Activated CD4-positive, CD25-positive, alpha-beta regulatory T cell treated with anti-CD3 and anti-CD28 coated beads, Interleukin-2, amount 50 U/mL, for 72 hours (primary cell): ENCODE results near the gene TP53BP1.

Source experiments
- DNase-seq: peaks from one replicate; pipeline ENCODE4 v3.0.0; 2021

TP53BP1 gene

DNA sequence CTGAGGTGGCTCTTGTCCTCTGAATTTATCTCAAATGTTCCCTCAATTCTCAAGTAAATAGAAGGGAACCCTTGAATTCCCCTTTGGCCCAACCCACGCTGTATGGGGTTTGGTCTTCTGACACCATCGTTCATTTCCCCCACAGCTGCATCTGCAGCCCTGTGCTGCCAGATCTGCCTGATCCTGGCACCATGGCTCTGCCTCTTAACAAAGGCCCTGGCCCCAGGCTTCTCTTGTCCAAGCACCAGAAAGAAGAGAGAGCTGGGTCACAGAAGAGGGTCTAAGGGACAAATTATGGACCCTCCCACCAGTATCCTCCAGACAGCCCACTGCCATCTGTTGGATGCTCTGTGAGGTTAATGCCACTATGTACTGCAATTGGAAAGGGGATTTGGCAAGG, 26.2 kb upstream of the TP53BP1 start:
- DNase-seq = no peak

DNA sequence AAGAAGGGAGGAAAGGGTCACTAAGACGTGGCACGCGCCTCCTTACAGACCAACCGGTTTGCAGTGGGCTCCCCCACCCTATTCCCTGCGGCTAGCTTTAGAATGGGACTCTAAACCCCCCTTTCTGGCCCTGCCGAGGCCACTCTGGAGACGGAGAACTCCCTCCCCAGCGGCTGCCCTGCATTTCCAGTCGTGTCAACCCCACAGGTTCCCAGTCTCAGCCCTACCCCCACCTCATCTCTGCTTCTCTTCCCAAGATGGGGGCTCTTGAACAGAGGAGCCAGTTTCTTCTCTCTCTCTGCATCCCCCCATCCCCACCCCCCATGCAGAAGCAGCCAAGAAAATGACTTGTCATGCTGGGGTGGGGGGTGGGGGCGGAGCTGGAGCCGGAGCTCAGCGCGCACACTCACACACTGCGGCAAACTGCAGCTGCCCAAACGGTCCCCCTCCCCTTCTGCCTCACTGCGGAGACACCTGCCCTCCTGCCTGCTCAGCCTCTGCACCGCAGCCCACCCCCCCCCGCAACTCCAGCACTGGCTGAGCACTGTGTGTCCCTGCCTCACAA, 25.3 kb upstream of the TP53BP1 start:
- no peak for DNase-seq

DNA sequence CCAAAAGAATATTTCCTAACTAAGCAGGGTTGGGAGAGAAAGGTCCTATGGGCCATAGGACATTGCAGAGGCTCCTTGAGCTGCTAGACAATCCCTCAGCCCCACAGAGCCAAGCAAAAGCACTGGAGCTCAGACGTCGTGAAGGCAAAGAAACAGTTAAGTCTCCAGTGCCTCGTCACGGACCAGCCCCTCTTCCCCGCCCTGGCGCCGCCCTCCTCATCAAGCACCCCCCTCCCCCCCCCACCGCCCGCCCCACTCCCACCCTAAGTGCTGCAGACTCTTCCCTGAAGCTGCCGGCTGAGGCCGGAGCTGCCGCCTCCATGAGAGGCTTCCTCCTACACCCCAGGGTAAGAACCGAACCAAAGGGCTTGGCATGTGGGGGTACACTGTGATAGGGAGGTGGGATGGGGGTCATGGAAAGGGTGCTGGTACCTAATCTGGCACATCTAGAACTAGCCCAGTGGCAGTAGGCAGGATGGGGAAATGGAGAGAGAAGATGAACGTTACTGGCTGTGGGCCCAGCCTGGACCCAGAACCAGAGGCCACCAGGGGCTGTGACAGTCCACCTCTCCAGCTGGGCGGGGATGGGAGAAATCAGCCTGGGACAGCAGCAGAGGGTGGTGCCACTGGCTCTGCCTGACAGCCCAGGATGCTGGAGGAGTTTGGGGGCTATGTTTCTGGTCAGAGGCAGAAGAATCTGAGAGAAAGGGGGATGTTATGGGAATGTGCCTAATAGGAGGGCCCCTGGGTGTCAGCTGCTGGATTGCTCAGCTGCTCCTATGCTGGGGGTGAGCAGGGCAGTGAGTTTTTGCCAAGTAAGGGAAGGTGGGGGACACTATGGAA, 24.6 kb upstream of the TP53BP1 start, which contains the start of gene MAP1A:
MAP1A (plus strand) TSS at position 255 of the 843 bp plus-strand sequence. CDS start 3,866 bp downstream, outside the sequence.
- DNase-seq = no peak

DNA sequence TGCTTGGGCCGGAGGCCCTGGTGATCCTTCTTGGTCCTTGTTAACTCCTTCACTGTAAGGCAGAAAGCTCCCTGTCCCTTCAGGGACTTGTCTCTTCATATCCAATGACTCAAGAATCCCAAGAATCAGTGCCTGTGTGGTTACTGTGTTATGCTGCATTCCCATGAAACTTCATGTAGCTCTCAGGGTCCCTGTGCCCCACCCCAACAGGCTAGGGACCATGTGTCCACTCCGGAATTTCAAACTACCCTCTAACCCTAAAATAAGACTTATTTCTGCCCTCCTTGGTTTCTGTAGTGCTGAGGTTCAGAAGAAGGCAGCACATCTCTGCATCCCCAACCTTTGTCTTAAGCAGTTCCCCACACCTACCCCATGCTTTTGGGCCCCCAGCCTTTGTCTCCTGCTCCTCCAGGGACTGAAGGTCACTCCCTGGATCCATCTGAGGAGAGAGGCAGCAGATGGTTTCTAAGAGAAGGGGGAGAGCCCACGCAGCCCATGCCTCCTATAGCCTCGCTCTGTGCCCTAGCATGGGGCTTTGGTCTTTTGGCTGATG, 23.9 kb upstream of the TP53BP1 start:
- no peak for DNase-seq

DNA sequence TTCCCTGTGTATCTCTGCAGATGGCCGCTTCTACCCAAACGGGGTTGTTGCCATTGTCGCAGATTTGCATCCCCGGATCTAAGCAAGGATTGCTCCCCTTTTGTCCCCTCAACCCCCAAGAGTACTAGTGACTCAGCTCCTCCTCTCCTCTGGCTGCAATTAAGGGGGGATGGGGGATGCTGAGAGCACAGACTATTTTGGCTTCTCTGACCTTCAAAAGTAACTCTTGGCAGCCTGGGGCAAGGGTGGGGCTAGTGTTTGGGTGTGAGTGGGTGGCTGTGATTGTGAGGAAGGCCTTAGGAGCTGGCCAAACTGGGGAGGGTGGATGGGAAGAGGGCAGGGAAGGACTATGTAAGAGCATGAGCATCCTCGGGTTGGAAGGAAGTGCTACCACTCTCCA, 23.2 kb upstream of the TP53BP1 start:
- DNase-seq = no peak

DNA sequence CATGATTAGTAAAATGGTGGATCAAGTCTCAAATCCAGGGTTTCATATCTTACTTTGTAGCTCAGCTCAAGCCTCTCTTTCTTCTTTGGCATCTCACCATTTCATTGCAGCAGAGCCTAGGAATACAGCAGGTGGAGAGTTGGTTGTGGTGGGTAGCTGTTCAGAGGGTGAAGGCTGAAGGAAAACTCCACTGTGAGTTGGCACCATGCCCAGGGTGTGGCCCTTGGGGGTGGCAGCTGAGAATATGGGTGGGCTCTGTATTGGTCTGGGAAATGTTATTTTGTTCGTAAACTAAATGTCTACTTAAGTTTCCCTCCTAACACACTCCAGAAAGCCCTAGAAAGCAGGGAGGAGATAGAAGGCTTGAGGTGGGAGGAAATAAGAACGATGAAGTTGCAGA, 22.8 kb upstream of the TP53BP1 start:
- DNase-seq = no peak

DNA sequence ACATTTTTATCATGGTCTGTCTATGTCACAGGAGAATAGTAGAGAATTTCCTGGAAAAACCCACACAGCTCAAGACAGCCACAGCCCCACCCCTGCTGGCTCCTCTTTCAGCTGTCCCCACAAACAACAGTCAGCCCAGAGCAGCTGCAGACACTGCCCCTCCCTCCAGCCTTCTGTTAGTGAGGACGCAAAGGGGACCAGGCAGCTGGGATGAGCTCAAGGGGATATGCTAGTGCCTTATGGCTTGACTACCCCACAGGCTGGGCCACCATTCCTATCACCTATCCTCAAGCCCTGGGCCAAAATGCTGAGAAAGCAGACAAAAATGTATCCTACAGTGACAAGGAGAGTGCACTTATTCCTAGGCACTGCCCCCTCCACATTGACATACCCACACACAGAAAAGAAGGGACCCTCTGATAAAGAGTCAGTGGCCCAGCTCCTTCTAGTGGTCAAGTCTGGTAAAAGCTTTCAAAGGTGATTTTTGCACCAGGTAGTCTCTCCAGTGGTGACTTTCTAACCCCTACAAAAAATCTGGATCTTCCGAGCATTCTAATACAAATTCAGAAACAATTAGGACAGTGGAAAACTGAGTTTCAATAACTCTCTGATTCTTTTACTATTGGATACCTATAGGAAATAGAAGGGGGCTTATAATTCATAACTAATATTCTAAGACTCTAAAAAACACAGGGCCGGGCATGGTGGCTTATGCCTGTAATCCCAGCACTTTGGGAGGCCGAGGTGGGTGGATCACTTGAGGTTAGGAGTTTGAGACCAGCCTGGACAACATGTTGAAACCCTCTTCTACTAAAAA, 21.5 kb upstream of the TP53BP1 start:
- no peak for DNase-seq

DNA sequence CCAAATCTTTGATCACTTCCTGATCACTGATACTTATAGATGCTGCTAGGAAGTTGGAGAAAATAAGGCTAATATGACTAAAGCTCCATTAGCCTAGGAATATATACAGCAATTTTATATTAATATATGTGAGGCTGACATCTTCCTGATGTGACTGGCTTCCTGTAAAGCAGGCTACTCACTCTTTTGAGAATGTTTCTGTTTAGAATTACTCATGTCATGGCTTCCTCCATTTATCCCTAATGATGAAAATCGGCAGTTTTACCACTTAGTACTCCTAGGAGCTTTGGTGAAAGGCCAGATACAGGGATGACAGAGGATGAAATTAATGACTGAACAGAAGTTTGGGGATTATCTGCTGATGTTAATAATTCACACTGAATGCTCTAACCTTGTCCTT, 20.6 kb upstream of the TP53BP1 start:
- no peak for DNase-seq

DNA sequence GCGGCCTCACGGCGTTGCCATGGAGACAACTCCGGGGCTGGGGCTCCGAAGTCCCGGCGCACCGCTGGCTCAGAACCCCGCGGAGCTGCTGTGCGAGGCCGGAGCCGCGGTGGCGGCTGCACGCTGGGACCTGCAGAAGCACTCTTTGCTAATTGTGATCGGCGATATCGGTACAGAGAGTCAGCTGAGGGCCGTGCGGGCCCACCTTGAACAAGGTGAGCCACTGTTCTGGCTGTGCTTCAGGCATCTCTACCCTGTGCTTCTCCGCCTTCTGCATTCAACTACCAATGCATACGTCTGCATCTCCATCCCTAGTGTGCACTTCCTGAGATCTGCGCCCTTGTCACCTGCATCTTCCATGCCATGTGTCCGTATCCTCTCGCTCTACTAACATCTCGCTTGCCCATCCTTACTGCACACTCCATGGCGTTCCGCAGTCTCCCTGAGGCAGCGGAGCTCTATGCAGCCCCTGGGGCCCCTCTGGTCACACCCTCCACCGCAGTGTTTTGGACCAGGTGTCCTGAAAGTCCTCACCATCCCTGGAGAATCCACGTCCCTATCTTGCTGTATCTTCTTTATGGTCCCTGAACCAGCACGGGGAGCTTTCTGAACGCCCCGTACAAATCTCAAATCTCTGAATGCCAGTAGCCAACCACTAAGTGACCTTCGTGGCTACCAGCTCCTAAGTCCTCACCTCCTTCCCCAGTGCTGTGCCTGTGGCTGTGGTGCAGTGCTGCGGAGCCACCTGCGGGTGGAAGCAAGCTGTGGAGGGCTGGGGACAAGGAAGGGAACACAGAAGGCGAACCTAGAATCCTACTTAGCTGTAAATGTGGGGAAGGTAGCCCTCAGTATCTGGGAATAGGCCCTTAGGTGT, 18.3 kb upstream of the TP53BP1 start:
- DNase-seq = no peak

DNA sequence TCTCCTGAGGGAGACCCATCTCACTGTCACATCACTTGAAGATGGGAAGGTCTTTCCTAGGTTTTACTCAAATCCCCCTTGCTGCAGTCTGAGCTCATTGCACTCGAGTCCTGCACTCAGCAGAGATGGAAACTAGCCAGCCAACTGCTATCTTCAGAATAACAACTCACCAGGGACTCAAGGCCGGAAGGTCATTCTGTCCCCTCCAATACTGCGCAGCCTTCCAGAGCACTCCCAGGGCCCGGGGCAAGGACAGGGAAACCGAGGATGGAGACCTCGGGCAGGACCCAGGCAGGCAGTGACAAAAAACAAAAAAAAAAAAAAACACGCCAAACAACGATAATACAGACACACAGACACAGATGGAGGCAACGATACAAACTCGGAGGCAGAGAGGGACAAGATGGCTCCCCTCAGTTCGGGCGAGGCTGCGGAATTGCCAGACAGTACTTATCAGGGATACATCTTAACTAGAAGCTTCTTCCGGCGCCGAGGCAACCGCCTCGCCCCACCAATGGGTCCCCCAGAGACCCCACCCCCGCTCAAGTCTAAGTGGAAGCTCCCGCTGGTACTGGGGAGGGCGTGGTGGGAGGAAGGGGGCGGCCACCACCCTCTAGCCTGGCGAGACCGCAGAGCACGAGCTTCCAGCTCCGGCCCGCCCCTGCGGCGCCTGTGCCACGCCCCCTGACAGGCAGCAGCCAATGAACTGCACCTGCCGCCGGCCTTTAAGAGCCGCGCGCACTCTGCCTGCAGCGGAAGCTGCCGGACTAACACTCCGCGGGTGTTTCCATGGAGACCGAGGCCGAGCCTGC, 17.4 kb upstream of the TP53BP1 start:
- peak; percentile 96 for DNase-seq

DNA sequence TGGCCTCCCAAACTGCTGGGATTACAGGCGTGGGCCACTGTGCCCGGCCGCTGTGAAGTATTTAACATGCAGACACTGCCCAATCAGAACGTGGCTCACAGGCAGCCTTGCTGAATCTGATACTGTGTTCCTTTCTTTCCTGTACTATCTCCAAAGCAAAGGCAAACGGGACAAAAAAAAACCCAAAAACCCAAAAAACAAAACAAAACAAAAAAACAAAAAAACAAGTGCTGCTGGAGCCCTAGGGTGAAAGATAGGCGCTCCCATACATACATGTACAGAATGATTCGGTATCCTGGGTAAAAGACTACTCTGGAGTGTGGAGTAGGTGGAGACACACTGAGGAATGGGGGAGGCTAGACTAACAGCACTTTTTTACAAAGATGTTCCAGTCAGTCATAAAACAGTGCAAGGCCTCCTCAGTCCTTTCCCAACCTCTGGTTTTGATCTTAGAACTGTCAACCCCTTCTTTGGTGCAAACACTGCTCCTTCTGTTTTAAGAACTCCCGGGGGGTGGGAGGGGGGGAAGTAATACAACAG, 16.8 kb upstream of the TP53BP1 start:
- no peak for DNase-seq

DNA sequence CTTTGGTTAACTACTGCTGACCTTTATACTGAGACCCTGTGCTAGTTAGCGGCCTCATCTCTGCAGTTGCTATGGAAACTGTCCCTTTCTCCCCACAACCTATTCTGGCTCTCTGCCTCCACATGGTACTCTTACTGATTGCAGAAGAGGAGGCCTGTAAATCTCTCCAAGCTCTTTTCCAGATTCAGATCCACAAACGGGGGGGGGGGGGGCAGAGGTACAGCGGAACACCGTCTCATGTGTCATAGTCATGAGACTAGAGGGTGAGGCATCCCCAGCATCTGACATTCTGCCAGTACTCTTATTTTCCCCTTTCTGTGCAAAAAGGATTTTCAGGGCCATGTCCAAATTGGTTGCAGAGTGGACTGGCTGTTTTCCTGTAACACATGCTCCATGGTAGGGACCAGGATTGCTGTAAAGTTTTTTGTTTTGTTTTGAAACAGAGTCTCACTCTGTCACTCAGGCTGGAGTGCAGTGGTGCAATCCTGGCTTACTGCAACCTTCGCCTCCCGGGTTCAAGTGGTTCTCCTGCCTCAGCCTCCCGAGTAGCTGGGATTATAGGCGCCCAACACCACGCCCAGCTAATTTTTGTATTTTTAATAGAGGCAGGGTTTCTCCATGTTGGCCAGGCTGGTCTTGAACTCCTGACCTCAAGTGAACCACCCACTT, 16.2 kb upstream of the TP53BP1 start:
- DNase-seq = no peak

DNA sequence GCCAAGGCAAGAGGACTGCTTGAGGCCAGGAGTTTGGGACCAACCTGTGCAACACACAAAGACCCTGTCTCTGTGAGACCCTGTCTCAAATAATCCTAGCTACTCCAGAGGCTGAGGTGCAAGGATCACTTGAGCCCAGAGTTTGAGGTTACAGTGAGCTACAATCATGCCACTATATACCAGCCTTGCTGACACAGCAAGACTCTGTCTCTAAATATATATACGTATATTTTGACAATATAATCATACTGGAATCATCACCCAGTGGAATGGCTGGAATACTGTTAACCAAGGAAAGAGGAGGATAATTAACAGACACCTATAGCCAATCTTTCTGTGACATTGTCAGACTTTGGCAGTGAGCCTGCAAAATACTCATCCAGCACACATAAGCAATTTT, 15.5 kb upstream of the TP53BP1 start:
- DNase-seq = no peak

DNA sequence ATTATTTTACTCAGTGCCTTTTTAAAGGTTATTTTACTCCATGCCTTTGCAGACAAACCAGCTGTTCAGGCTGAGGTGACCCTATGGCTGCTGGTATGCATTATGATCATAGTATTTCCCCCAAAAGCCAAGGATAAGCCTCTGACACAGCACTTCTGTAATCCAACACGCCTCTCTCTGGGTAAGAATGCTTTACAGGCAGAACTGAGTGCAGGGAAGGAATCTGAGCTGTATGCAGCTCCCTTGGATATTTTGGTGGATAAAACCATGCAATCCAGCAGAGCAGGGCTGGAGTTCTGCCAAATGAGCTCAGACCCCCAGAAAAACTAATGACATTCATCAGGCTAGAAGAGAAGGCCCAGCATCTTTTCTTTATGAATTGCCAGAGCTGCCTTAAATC, 12.8 kb upstream of the TP53BP1 start:
- no peak for DNase-seq

DNA sequence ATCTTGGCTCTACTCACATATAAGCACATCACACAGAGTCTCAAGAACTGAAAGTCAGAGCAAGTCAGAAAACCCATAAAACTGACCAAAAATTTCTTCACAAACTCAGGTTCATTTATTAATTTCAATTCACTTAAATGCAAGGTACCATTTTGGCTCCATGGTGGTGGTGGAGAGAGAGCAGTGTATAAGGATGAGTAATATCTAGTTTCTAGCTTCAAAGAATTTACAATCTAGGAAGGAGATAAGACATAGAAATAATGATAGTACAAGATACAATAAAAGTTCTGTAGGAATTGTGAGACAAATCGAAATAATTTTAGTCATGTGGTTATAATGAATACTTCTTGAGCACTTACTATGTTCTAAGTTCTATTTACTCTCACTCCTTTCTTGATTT, 6.7 kb upstream of the TP53BP1 start:
- no peak for DNase-seq

DNA sequence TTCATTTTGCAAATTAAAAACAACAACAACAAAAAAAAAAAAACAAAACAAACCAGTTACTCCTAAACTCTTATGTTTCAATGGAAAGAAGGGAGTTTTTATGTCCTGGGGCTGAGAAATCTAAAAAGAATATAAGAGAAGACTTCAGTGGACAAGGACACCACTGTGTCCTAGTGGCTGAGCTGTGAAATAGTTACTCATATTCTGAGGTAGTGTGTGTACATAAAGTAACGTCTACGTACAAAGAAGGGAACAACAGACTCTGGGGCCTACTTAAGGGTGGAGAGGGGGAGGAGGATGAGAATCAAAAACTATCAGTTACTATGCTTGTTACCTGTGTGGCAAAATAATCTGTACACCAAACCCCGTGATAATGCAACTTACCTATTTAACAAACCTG, 6.0 kb upstream of the TP53BP1 start:
- DNase-seq = no peak

DNA sequence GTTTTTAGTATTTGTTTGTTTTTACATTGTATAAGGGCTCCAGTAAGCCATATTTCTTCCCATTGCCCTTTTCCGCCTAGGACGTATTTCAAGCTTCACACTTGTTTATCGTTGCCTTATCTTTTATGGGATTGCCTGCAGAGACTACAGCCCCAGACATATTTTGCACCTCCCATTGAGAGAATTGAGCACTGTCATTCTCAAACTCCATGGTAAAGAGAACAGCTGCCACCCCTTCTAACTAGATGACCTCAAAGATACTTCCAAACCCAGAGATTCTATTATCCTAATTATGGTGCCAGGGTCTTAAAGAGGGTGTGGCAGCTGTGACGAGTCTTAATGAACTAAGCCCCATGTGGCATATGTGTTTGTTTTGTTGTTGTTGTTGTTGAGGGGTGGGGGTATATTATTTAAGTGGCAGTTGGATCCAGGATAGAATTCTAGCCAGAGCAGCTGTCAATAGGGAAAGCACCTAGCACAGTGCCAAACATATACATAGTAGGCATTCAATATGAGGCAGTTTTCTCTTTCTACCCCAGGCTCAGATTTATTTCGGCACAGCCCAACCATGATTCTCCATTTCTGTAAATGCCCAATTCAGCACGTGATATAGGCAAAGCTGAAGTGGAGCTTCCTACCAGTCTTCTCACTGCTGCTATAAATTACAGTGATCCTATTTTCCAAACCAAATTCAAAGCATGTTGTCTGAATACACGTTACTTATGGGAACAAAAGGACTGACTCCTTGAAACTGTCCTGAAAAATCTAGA, 932 bp upstream of the TP53BP1 start:
- DNase-seq = no peak

DNA sequence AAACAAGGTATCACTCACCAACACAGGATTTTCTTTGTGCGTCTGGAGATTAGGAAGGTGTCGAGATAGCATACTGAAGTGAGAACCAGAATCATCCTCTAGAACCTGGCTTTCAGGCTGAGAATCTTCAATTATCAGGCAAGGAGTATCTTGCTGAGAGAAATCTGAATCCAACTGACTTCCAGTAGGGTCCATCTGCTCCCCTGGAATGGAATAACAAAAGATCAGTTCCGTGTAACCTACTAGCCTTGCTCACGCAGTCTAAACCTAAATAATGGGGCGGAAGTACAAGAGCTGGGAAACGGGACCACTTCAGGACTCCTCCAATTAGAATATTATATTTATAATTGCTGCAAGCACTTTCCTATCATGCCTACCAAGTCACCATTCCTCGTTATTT, 690 bp downstream of the TP53BP1 start:
- DNase-seq = no peak

DNA sequence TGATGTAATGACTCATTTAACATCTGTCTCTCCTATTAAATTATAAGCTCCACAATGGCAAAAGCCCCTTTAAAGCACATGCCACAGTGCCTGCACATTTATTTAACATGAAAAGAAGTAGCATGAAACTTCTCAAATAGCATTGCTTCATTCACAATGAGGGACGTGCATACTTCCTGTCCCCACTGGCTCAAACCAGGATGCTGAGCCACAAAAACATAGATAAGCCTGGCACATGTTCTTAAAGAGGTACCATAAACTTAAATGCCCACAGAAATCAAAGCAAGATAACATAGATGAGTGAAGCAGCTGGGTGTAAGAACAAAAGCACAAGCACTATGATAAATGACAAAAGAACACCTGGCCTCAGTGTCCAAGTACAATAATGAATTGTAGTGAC, 3.8 kb downstream of the TP53BP1 start:
- no peak for DNase-seq

DNA sequence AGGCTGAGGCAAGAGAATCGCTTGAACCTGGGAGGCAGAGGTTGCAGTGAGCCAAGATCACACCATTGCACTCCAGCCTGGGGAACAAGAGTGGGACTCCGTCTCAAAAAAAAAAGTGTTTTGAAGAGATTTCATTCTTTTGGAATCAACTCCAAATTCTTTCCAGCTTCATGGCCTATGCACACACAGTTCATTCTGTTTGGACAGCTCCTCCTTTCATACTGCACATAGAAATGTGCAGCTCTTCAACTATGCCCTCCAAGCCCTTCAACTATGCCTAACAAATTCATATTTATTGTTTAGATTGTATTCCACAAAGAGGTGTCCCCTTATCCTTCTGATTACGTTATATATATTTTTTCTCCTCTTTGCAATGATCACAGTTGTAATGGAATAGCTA, 4.2 kb downstream of the TP53BP1 start:
- DNase-seq = no peak
